Smooth muscle cell (in vitro differentiated cells): ENCODE results near the gene POTEF. TPM values are rescaled to one million over a fixed set of nuclear protein-coding genes. Genes with fewer than 3 reads are reported as not detected.
A peak's percentile ranks its signal among the peaks of the same experiment; 100 is the strongest.
"Not testable (repeated sequence)": the region's sequence is repeated elsewhere in the genome, so short reads cannot be mapped to it uniquely, and the experiment has no call there.

Source experiments
- DNase-seq: peaks from one replicate; lab custom pipeline; 2025; ENCODE audit not compliant: unreplicated experiment; lab: John Stamatoyannopoulos, UW
- H2AFZ ChIP-seq: fragments of 200-600 bp; sonication (generic); 2 replicates; pipeline ENCODE4 v1.6.0; 2016; ENCODE audit warnings: antibody characterized with exemption, low read depth, mild to moderate bottlenecking
- H3F3A ChIP-seq: fragments of 200-600 bp; sonication (generic); 2 replicates; pipeline ENCODE4 v1.6.0; 2017; ENCODE audit warnings: antibody characterized with exemption, low read depth
- H3K27ac ChIP-seq: fragments of 200-600 bp; sonication (generic); 2 replicates; pipeline ENCODE4 v1.5.1; 2016; ENCODE audit warnings: low read depth, mild to moderate bottlenecking
- H3K27me3 ChIP-seq: fragments of 200-600 bp; sonication (generic); 2 replicates; pipeline ENCODE4 v1.6.1; 2016; ENCODE audit warnings: low read depth, mild to moderate bottlenecking
- H3K36me3 ChIP-seq: fragments of 200-600 bp; sonication (generic); 2 replicates; pipeline ENCODE4 v1.5.1; 2016; ENCODE audit warnings: low read depth
- H3K4me1 ChIP-seq: fragments of 200-600 bp; sonication (generic); 2 replicates; pipeline ENCODE4 v1.5.1; 2016; ENCODE audit warnings: low read depth
- H3K4me2 ChIP-seq: fragments of 200-600 bp; sonication (generic); 2 replicates; pipeline ENCODE4 v1.6.0; 2016; ENCODE audit warnings: mild to moderate bottlenecking
- H3K4me3 ChIP-seq: fragments of 200-600 bp; sonication (generic); 2 replicates; pipeline ENCODE4 v1.5.1; 2016; ENCODE audit warnings: mild to moderate bottlenecking
- H3K79me2 ChIP-seq: fragments of 200-600 bp; sonication (generic); 2 replicates; pipeline ENCODE4 v1.6.0; 2016; ENCODE audit warnings: low read depth, mild to moderate bottlenecking
- H3K9ac ChIP-seq: fragments of 200-600 bp; sonication (generic); 2 replicates; pipeline ENCODE4 v1.6.0; 2016; ENCODE audit warnings: low read depth
- H3K9me3 ChIP-seq: fragments of 200-600 bp; sonication (generic); replicated peaks from 2 replicates; pipeline ENCODE4 v1.5.1; 2016; ENCODE audit warnings: low read depth
- H4K20me1 ChIP-seq: fragments of 200-600 bp; sonication (generic); 2 replicates; pipeline ENCODE4 v1.6.0; 2016; ENCODE audit warnings: low read depth
- WGBS: methylation state at CpG from one replicate; pipeline ENCODE4 v1.1.7; 2016; ENCODE audit warnings: low lambda C conversion rate; 5-methylcytosine and 5-hydroxymethylcytosine counted together
- polyA plus RNA-seq: library from polyadenylated mRNA; unstranded; fragments of >200 nt; fragmentation: Nextera tagmentation; extraction: Ambion mirVana; gene quantifications from 2 replicates; pipeline ENCODE4 v1.2.1, GENCODE V29; 2016
- total RNA-seq: library from RNA; depleted of rRNA; stranded (reverse); fragments of >200 nt; gene quantifications from 2 replicates; pipeline ENCODE4 v1.2.3, GENCODE V29; 2014
- TF ChIP-seq, protein P1 (sequence below): fragments of 200-600 bp; sonication (generic); IDR thresholded peaks from 2 replicates; pipeline ENCODE4 v1.5.1; 2017; ENCODE audit warnings: borderline replicate concordance, mild to moderate bottlenecking, antibody characterized with exemption; ENCODE audit not compliant: insufficient read depth, poor library complexity, severe bottlenecking

The POTEF gene
- total and polyA plus RNA-seq, 2 experiments from 2014 or later, result 2.8 to 9.7 TPM

DNA sequence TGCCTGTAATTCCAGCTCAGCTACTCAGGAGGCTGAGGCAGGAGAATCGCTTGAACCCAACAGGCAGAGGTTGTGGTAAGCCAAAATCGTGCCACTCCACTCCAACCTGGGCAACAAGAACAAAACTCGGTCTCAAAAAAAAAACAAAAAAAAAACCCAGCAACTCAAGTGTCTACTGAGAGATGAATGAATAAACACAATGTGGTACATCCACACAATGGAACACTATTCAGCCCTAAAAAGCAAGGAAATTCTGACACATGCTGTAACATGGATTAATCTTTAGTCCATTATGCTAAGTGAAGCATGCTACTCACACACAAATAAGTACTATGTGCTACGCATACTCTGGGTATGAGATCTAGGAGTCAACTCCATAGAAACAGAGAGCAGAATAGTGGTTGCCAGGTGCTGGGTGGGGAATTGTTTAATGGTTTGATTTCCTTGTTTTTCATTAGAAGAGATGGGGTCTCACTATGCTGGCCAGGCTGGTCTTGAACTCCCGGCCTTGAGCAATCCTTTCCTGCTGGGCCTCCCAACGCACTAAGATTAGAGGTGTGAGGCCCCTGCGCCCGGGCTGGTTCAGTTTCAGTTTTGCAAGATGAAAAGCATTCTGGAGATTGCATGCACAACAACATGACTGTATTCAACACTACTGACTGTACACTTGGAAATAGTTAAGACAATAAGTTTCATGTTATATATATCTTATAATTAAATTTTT is 36.4 kb upstream of the POTEF start:
- Histone ChIP-seq H4K20me1 (no peaks in the 10 kb centered on the region), H3K9me3 (no peaks in the 10 kb centered on the region), H3K27me3 (no peaks in the 10 kb centered on the region), H3K79me2 (no peaks in the 10 kb centered on the region), H3K4me1 (no peaks in the 10 kb centered on the region), H3K9ac (no peak overlapping the region), H3K4me3 (no peak overlapping the region), H3F3A (no peaks in the 10 kb centered on the region), H3K27ac (no peak overlapping the region), H3K36me3 (peaks cover 4% of the 10 kb centered on the region), H2AFZ (no peak overlapping the region), H3K4me2 (no peak overlapping the region)
- DNase-seq, result no peak
- TF ChIP-seq, protein P1, sequence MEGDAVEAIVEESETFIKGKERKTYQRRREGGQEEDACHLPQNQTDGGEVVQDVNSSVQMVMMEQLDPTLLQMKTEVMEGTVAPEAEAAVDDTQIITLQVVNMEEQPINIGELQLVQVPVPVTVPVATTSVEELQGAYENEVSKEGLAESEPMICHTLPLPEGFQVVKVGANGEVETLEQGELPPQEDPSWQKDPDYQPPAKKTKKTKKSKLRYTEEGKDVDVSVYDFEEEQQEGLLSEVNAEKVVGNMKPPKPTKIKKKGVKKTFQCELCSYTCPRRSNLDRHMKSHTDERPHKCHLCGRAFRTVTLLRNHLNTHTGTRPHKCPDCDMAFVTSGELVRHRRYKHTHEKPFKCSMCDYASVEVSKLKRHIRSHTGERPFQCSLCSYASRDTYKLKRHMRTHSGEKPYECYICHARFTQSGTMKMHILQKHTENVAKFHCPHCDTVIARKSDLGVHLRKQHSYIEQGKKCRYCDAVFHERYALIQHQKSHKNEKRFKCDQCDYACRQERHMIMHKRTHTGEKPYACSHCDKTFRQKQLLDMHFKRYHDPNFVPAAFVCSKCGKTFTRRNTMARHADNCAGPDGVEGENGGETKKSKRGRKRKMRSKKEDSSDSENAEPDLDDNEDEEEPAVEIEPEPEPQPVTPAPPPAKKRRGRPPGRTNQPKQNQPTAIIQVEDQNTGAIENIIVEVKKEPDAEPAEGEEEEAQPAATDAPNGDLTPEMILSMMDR, result no peak
- WGBS, result 98% methylated on average over 8 of the region's 8 CpGs

DNA sequence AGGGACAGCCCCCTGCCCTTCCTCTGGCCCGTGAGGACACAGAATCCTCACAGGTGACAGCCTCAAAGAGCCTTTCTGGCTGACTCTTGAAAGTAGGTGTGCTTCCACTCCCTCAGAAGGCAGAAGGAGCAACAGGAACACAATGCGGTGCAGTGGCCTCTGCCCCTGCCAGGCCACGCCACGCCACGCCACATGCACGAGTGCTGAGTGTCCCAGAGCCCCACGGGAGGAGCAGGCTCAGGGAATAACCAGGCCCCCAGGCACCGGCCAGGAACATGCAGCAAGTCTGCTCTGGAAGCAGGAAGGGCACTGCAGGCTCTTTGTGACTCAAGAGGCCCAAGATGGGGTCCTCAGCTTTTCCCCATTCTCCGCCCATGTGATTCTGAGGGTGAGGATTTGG is 33.9 kb upstream of the POTEF start:
- no peaks in the 10 kb centered on the region for H3K4me1 ChIP-seq
- no peak overlapping the region for H3K4me3 ChIP-seq
- H4K20me1 ChIP-seq, result no peaks in the 10 kb centered on the region
- TF ChIP-seq, protein P1, result no peak
- no peak overlapping the region for H3K27ac ChIP-seq
- H3F3A ChIP-seq, result no peaks in the 10 kb centered on the region
- no peak for DNase-seq
- H3K9me3 ChIP-seq, result no peaks in the 10 kb centered on the region
- no peaks in the 10 kb centered on the region for H3K79me2 ChIP-seq
- H3K27me3 ChIP-seq, result no peaks in the 10 kb centered on the region
- no peak overlapping the region for H2AFZ ChIP-seq
- 96% methylated on average over 9 of the region's 9 CpGs for WGBS
- no peak overlapping the region for H3K9ac ChIP-seq
- peaks cover 4% of the 10 kb centered on the region for H3K36me3 ChIP-seq
- H3K4me2 ChIP-seq, result no peak overlapping the region

DNA sequence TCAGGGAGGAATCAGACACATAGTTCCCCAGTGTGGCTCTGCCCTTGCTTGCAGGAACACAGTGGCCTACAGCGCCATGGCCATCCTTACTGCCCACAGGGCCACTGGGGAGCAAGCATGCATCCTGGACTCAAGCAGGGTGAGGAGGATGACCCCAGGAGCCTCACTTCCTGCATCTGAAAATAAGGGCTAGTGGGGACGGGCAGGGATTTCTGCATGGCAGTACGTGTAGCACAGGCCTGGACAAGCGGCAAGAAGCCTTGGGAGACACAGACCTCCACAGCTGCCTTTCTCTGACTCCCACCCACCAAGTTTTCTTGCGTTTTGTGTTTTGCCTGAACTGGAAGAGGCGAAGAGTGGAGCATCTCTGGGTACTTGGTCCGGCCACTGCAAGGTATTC is 33.5 kb upstream of the POTEF start:
- not testable (repeated sequence) for DNase-seq, H3K9me3 ChIP-seq, H3K4me3 ChIP-seq, H3K27ac ChIP-seq, H3K27me3 ChIP-seq, H3K79me2 ChIP-seq, H3F3A ChIP-seq, H3K4me1 ChIP-seq, H3K4me2 ChIP-seq, H3K9ac ChIP-seq, H2AFZ ChIP-seq, H4K20me1 ChIP-seq, H3K36me3 ChIP-seq
- WGBS, result 94% methylated on average over 7 of the region's 7 CpGs

DNA sequence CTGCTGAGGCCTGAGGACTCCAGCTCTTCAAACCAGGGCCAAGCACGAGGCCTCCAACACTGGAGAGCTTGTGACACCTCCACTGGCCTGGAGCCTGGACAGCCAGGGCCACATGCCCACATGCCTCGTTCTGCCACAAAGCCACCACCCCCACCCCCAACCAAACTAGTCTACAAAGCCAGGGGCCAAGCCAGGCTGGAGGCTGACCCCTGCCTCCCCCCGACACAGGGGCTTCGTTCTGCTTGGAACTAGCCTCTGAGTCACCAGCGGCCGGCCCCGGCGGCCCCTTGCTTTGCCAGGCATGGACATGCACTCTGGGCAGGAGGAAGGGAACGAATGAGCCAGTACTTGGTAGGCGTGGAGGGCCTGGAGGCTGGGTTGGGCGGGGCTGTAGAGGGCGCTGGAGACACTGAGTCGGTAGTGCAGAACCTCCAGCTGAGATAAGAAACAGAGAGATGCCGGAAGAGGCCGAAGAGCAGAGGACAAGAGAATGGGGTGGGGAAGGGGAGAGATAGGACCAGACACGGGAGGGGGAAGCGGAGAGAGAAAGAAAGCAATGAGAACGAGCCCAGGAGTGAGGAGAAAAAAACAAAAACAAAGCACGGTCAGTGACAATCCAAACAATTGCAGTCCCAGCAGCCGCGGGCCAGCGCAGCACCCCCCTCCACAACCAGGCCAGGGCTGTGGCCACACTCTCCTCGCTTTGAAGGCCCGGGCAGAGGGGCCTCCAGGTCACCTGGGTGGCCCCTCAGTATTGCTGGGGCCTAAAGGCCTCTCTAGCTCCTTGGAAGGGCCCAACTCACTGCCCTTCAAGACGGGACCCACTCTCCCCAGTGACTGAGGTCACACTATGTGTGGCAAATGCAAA is 32.0 kb upstream of the POTEF start:
- not testable (repeated sequence) for H3K27me3 ChIP-seq, H3F3A ChIP-seq, H3K9me3 ChIP-seq, H3K79me2 ChIP-seq, H2AFZ ChIP-seq, H3K9ac ChIP-seq, H3K4me1 ChIP-seq, H3K4me2 ChIP-seq, H3K36me3 ChIP-seq, H3K4me3 ChIP-seq, H4K20me1 ChIP-seq
- H3K27ac ChIP-seq, result peak overlapping the region; percentile 50
- peak; percentile 24 for DNase-seq
- 41% methylated on average over 21 of the region's 25 CpGs for WGBS
- TF ChIP-seq, protein P1, result peak; percentile 9
